Stomach (tissue), 9 donors: ENCODE results near the gene CTSF. TPM values are rescaled to one million over a fixed set of nuclear protein-coding genes. Genes with fewer than 3 reads are reported as not detected.

Experiments used
- DNase-seq, 2 donors: peaks; one replicate each; pipeline versions ENCODE4 v3.0.0 to v3.0.0-alpha.2; 2013 to 2019
- H3K27ac ChIP-seq, 5 donors: fragments of 200-600 bp in 4 of 5; sonication (generic) in 4 of 5; one replicate each; pipeline ENCODE4 v1.5.1; 2013 to 2019; ENCODE audit warnings: mild to moderate bottlenecking in 1 of 5, moderate library complexity in 1 of 5
- H3K27me3 ChIP-seq, 3 donors: fragments of 200-600 bp; sonication (generic); one replicate each; pipeline ENCODE4 v1.5.1; 2017 to 2019; ENCODE audit warnings: mixed run types in 1 of 3
- H3K36me3 ChIP-seq, 4 donors: fragments of 200-600 bp; sonication (generic); 1 replicate in 3 of 4; 2 replicates in 1 of 4; pipeline ENCODE4 v1.5.1; 2016 to 2019
- H3K4me1 ChIP-seq, 4 donors: fragments of 200-600 bp; sonication (generic); one replicate each; pipeline ENCODE4 v1.5.1; 2016 to 2019
- H3K4me3 ChIP-seq, 4 donors: fragments of 200-600 bp; sonication (generic) in 3 of 4; one replicate each; pipeline ENCODE4 v1.5.1; 2016 to 2019; ENCODE audit warnings: mild to moderate bottlenecking in 1 of 4
- H3K9me3 ChIP-seq, 4 donors: fragments of 200-600 bp; sonication (generic); one replicate each; pipeline ENCODE4 v1.5.1; 2016 to 2019
- CTCF ChIP-seq, 7 experiments: fragments of 450-650 bp in 4 of 7; fragments of 200-600 bp in 3 of 7; sonication (generic) in 3 of 7; IDR thresholded peaks; one replicate each; pipeline ENCODE4 v1.5.1; 2016 to 2019; ENCODE audit warnings: antibody characterized with exemption in 7 of 7, control low read depth in 2 of 7, mild to moderate bottlenecking in 1 of 7
- EP300 ChIP-seq: sonication (generic); formaldehyde crosslinking; IDR thresholded peaks from one replicate; pipeline ENCODE4 v1.6.1; 2017; ENCODE audit warnings: antibody characterized with exemption
- POLR2A ChIP-seq, 4 donors: fragments of 450-650 bp; IDR thresholded peaks; one replicate each; pipeline ENCODE4 v1.6.1; 2016; ENCODE audit warnings: antibody characterized with exemption in 4 of 4, control low read depth in 2 of 4, mild to moderate bottlenecking in 1 of 4, moderate library complexity in 1 of 4
- POLR2AphosphoS5 ChIP-seq, 3 donors: sonication (generic); formaldehyde crosslinking; IDR thresholded peaks; one replicate each; pipeline ENCODE4 v1.6.1; 2016; ENCODE audit warnings: antibody characterized with exemption in 3 of 3
- WGBS, 5 donors: extraction: QIAGEN DNeasy Blood & Tissue Kit in 3 of 5; methylation state at CpG; one replicate each; pipeline versions ENCODE4 v1.1.5 to v1.1.7; 2013 to 2018; 5-methylcytosine and 5-hydroxymethylcytosine counted together
- intact Hi-C: fragments of 100-400 bp; cut with DNase I; formaldehyde crosslinking; loops from one replicate; pipeline ENCODE4 v1.15.1; 2023; ENCODE audit warnings: low total_unique reads
- polyA plus RNA-seq, 3 donors: library from polyadenylated mRNA; stranded (reverse); fragments of 200-250 nt; gene quantifications; one replicate each; pipeline ENCODE4 v1.2.3, GENCODE V29; 2013
- total RNA-seq, 5 donors: library from RNA; depleted of rRNA; stranded (reverse); fragments of >200 nt; gene quantifications; one replicate each; pipeline versions ENCODE4 v1.1.0 to v1.2.3, GENCODE V29; 2014 to 2016
- donor health status: healthy with polysubstance abuse.
- donor health status: Bipolar disorder and iron deficiency.
- donor health status: healthy.

Gene CTSF
- total and polyA plus RNA-seq, 8 donors, result 7.6 to 105 (median 34.4) TPM

DNA sequence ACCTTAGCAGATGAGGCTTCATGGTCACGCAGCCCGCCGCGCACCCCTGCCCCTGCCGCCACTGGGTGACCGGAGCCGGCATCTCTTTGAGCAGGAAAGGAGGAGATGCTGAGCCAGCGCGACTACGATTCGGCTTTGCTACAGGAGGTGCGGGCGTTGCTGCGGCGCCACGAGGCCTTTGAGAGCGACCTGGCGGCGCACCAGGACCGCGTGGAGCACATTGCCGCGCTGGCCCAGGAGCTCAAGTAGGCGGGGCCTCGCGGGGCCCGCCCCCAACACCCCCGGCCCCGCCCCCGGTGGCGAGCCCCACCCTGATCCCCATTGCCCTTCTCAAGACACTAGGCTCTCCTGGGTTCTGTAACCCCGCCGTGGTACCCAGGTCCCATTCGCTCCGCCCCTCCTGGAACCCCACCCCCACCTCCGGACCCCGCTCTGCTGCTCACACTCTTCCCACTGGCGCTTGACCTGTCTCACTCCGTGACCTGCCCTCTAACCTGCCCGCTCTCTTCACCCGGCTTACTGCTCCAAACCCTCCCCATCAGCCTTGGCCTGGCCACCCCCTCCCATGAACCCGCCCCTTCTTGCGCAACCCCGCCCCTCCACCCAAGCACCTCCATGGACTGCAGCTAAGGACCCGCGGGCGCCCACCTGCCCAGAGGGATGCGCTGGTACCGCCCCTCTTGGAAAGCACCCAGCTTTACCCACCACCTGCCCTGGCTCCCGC is 9.1 kb downstream of the CTSF start:
- intact Hi-C loops, result no loop called here
- H3K4me3 ChIP-seq, result peak overlapping the region in 2 of 4 donors; percentile 0 to 34
- peak; percentile 33 to 66 for DNase-seq
- H3K4me1 ChIP-seq, result peaks cover 9 to 12% (median 11%) of the 10 kb centered on the region in 4 donors
- peaks cover 0 to 22% (median 18%) of the 10 kb centered on the region in 3 donors for H3K27me3 ChIP-seq
- H3K36me3 ChIP-seq, result peaks cover 0 to 20% (median 8%) of the 10 kb centered on the region in 4 donors
- TF ChIP-seq POLR2A (IDR thresholded peaks at IDR 0.05) (no peak), EP300 (no peak), POLR2AphosphoS5 (IDR thresholded peaks at IDR 0.05) (no peak), CTCF (IDR thresholded peaks at IDR 0.05) (no peak)
- no peaks in the 10 kb centered on the region for H3K9me3 ChIP-seq
- no peak overlapping the region for H3K27ac ChIP-seq
- 10 to 16% (median 13%) methylated on average over 27 to 50 of the region's 50 CpGs for WGBS, 5 donors

DNA sequence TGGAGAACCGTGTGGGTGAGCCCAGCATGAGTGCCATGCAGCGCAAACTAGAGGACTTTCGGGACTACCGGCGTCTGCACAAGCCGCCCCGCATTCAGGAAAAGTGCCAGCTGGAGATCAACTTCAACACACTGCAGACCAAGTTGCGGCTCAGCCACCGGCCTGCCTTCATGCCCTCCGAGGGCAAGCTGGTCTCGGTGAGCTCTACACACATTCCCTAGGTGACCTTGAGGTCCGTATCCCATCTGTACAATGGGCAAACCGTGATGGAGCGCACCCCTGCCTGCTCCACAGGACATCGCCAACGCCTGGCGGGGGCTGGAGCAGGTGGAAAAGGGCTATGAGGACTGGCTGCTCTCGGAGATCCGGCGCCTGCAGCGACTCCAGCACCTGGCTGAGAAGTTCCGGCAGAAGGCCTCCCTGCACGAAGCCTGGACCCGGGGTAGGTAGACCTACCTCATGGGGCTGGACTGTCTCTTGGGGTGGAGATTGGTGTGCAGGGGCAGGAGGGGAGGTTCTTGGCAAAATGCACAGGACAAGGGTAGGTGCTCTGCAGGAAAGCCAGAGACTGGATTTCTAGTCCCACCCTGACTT is 10.6 kb downstream of the CTSF start:
- intact Hi-C loops, result no loop called here
- DNase-seq, result peak in 1 of 2 donors; percentile 2
- H3K4me3 ChIP-seq, result no peak overlapping the region
- H3K27me3 ChIP-seq, result peaks cover 0 to 22% (median 18%) of the 10 kb centered on the region in 3 donors
- WGBS, 5 donors, result 90 to 94% (median 93%) methylated on average over 11 to 24 of the region's 24 CpGs
- TF ChIP-seq POLR2AphosphoS5 (IDR thresholded peaks at IDR 0.05), result no peak
- TF ChIP-seq CTCF (IDR thresholded peaks at IDR 0.05), result no peak
- TF ChIP-seq POLR2A (IDR thresholded peaks at IDR 0.05), result no peak
- no peak for TF ChIP-seq EP300
- peaks cover 0 to 5% (median 0%) of the 10 kb centered on the region in 4 donors for H3K36me3 ChIP-seq
- H3K9me3 ChIP-seq, result no peaks in the 10 kb centered on the region
- H3K4me1 ChIP-seq, result peaks cover 9 to 12% (median 11%) of the 10 kb centered on the region in 4 donors
- no peak overlapping the region for H3K27ac ChIP-seq

GRCh38 chr11:66556086-66556485 is 12.3 kb downstream of the CTSF start:
- peak in 1 of 2 donors; percentile 3 for DNase-seq
- TF ChIP-seq POLR2A (IDR thresholded peaks at IDR 0.05) (no peak), EP300 (no peak), POLR2AphosphoS5 (IDR thresholded peaks at IDR 0.05) (no peak), CTCF (IDR thresholded peaks at IDR 0.05) (no peak)
- WGBS, 5 donors, result 72 to 86% (median 79%) methylated on average over 7 of the region's 7 CpGs
- H3K9me3 ChIP-seq, result no peaks in the 10 kb centered on the region
- H3K4me3 ChIP-seq, result no peak overlapping the region
- H3K27ac ChIP-seq, result no peak overlapping the region
- no peaks in the 10 kb centered on the region for H3K36me3 ChIP-seq
- intact Hi-C loops, result no loop called here
- H3K4me1 ChIP-seq, result peaks cover 9 to 12% (median 11%) of the 10 kb centered on the region in 4 donors
- H3K27me3 ChIP-seq, result peaks cover 0 to 22% (median 18%) of the 10 kb centered on the region in 3 donors

DNA sequence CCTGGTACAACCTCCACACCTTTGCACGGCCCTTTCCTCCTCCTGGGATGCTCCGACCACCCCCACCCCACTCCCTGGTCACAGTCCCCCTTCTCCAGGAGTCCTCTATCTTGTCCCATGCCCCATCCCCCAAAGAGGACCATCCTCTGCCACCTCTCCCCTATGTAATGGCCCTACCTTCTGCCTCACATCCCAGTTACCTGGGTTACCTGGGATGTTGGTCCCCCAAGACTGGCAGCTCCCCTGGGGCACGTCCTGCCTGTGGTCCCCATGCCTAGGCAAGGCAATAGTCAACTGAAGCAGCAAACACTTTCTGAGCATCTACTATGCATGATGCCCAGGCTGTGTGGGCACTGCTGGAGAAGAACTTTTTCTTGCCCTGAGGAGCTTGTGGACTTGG is 13.0 kb downstream of the CTSF start:
- H3K36me3 ChIP-seq, result no peaks in the 10 kb centered on the region
- no peak for TF ChIP-seq CTCF (IDR thresholded peaks at IDR 0.05)
- TF ChIP-seq POLR2A (IDR thresholded peaks at IDR 0.05), result no peak
- TF ChIP-seq EP300, result no peak
- TF ChIP-seq POLR2AphosphoS5 (IDR thresholded peaks at IDR 0.05), result no peak
- no peak overlapping the region for H3K4me3 ChIP-seq
- H3K27me3 ChIP-seq, result peaks cover 0 to 22% (median 18%) of the 10 kb centered on the region in 3 donors
- intact Hi-C loops, result no loop called here
- no peaks in the 10 kb centered on the region for H3K9me3 ChIP-seq
- no peak overlapping the region for H3K27ac ChIP-seq
- no peak for DNase-seq
- 47 to 73% (median 49%) methylated on average over 3 of the region's 3 CpGs for WGBS, 5 donors
- peaks cover 9 to 12% (median 11%) of the 10 kb centered on the region in 4 donors for H3K4me1 ChIP-seq
